GM19397 (cell line): ENCODE data around the gene PSAPL1.

ENCODE experiments used
- ATAC-seq: cut with Tn5 transposase; IDR thresholded peaks from one replicate; pipeline ENCODE4 v1.9.1; 2021; ENCODE audit warnings: mild to moderate bottlenecking, moderate library complexity; ENCODE audit not compliant: unreplicated experiment

Gene PSAPL1, protein sequence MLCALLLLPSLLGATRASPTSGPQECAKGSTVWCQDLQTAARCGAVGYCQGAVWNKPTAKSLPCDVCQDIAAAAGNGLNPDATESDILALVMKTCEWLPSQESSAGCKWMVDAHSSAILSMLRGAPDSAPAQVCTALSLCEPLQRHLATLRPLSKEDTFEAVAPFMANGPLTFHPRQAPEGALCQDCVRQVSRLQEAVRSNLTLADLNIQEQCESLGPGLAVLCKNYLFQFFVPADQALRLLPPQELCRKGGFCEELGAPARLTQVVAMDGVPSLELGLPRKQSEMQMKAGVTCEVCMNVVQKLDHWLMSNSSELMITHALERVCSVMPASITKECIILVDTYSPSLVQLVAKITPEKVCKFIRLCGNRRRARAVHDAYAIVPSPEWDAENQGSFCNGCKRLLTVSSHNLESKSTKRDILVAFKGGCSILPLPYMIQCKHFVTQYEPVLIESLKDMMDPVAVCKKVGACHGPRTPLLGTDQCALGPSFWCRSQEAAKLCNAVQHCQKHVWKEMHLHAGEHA

DNA sequence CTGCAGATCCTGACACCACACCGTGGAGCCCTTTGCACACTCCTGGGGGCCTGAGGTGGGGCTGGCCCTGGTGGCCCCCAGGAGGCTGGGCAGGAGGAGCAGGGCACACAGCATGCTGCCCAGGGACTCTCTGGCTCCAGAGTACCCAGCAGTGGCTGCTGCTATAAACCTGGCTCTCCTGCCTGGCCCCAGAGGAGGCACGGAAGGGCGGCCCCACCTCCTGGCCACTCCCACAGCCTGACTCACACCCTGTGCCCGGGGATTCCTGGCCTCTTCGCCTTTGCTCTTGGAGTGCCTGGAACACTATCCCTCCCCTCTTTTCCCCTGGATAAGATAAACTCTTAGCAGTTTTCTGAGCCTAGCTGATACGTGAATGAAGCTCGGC is at the start of gene PSAPL1:
TSS of gene PSAPL1 (minus strand) at position 165 of the 385 bp plus-strand sequence. CDS start at position 114, 51 bp downstream.
- ATAC-seq: no peak

DNA sequence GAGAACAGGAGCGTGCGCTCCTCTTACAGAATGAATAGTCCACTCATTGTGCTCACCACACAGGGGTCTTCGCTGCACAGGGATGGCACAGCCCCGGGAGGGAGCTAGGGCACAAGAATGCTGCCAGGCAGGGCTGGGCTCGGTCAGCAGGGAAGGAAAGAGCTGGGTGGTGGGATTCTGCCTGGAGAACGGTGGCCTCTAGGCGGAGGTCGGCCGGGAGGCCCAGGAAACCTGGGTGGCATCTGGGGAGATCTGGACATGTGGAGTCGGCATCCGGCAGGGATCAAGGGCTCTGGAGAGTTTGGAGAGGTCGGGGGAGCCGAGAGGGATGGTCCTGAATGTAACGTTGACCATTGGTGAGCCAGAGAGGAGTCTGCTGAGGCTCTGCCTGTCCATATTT is 46.5 kb upstream of the PSAPL1 start:
- ATAC-seq: no peak

GRCh38 chr4:7480423-7480822 is 45.7 kb upstream of the PSAPL1 start:
- no peak for ATAC-seq

GRCh38 chr4:7478665-7479064 is 43.9 kb upstream of the PSAPL1 start:
- no peak for ATAC-seq

DNA sequence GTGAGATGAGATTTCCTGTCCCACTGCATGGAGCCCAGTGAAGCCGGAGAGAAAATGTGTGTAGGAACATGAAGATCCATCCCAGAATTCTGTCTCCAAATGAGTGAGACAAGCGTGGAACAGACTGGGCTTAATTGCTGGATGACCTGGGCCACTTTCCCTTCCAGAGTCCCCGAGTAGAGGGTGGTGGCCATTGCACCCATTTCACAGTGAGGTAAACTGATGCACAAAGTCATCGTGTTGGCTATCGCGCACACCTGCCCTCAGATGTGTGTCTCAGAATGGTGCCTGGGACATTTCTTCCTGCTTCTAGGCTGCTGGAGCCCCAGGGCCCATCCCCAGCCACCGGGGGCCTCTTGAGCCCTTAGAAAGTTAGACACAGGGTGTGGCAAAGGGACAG is 43.0 kb upstream of the PSAPL1 start:
- ATAC-seq: no peak

GRCh38 chr4:7476820-7477219 is 42.1 kb upstream of the PSAPL1 start:
- no peak for ATAC-seq

- no peak for ATAC-seq
Measured at GRCh38 chr4:7475207-7475606, 40.5 kb upstream of the PSAPL1 start.

DNA sequence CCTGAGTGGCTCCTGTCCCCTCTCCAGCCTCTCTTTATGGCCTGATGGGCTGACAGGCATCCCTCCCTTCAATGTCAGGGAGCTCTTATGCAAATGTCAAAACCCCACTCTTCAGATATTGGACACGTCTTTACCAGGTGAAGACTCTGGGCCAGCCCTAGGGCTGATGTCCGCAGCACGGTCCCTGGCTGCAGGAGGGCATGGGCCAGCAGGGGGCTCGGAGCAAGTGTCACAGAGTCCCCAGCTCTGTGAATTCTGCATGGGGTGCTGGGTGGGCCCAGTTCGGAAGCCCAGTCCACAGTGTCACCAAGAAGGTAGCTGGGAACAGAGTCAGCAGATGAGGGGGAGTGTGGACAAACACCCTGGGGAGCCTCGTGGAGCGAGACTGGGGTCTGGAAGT is 39.6 kb upstream of the PSAPL1 start:
- no peak for ATAC-seq

- ATAC-seq: no peak
Measured at GRCh38 chr4:7473081-7473480, 38.4 kb upstream of the PSAPL1 start.

DNA sequence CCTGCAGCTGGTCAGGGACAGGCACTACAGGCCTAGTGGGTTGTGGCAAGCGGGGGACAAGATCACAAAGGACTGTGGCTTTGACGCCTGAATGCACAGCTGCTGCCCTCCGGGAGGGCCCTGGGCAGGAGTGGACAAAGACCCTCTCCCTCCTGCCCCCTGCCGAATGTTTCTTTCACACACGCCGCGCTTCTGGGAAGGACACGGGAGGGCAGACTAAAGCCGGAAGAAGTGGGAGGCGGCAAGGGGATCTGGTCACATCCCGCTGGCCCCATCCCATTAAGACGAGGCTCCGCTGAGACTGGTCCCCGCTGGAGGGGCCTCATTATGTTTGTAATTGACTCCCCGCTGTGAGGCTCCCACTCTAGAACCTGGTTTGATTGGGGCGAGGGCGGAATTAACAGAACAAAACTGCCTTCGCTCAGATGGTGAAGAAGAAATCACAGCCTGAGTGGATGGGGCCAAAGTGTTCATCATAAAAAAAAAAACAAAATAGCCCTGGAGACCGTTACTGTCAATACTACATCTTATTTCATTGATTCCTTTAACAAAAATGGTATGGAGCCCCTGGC is 37.8 kb upstream of the PSAPL1 start:
- no peak for ATAC-seq

- no peak for ATAC-seq
Measured at GRCh38 chr4:7470522-7471128, 35.9 kb upstream of the PSAPL1 start.

DNA sequence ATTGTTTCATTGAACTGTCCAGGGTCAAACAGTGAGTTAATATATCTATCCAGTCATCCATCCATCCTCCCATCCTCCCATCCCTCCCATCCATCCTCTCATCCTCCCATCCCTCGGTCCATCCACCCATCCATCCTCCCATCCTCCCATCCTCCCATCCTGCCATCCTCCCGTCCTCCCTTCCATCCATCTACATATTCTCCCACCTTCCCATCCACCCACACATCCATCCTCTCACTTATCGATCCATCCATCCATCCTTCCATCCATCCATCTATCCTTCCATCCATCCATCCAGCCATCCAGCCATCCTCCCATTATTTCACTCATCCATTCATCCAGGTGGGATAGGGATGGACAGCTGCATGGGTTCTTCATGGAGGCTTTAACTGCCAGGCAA is 35.4 kb upstream of the PSAPL1 start:
- no peak for ATAC-seq

- no peak for ATAC-seq
Measured at GRCh38 chr4:7469023-7469422, 34.3 kb upstream of the PSAPL1 start.

GRCh38 chr4:7467471-7467870 is 32.7 kb upstream of the PSAPL1 start:
- ATAC-seq: no peak

- no peak for ATAC-seq
Measured at GRCh38 chr4:7466904-7467303, 32.2 kb upstream of the PSAPL1 start.

DNA sequence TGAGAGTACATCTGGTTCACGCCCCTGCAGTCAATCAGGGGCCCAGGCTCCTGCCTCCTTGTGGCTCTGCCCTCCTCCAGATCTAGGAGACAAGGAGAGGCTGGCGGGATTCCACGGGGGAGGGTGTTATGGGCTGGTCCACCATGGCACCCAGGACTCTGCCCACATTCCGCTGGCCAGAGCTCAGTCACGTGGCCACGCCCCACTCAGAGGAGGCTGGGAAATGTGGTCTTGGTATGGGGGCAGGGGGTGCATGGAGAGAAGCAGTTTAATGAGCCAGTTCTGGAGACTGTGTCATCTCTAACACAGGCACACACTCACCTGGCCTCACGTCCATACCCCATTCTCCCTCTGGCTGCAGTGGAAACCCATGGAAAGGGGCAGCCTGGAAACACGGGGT is 31.5 kb upstream of the PSAPL1 start:
- ATAC-seq: no peak

- ATAC-seq: no peak
Measured at GRCh38 chr4:7465017-7465416, 30.3 kb upstream of the PSAPL1 start.

- ATAC-seq: no peak
Measured at GRCh38 chr4:7464259-7464655, 29.5 kb upstream of the PSAPL1 start.

DNA sequence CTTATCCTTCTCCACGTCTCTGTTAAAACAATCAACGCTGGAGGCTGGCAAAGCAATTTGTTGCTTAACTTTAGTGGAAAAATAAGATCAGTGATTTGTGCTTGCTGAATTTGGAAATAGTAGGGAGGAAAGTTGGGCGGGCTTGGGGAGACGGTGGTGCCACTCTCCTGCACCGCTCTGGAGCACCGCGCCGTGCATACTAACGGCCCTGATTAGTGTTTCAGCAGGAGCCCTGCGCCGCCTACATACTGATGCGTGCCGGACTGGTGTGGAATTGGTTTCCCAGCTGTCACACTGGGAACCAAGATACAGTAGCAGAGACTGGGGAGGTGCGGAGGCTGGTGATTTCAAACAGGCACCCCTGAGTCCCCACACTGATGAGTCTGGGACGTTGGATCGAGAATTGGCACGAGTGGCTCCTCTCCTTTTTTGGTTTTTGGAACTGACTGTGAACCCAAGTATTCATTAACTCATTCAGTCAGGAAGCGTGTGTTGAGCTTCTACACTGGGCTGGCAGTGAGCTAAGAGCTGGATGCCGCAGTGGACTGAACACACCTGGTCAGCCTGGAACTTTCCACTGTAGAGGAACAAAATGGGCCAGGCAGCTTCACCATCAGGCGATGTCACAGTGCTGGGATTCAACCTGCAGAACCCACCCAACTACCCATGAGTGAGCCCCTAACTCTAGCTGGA is 29.0 kb upstream of the PSAPL1 start:
- ATAC-seq: no peak

GRCh38 chr4:7462509-7462971 is 27.8 kb upstream of the PSAPL1 start:
- ATAC-seq: no peak

- ATAC-seq: no peak
Measured at GRCh38 chr4:7461230-7461629, 26.5 kb upstream of the PSAPL1 start.
